Loucy (cell line): Measurements from ENCODE around the gene FHDC1.

ENCODE experiments used
- CTCF ChIP-seq: fragments of 200-600 bp; sonication (generic); conservative IDR thresholded peaks from 2 replicates; pipeline ENCODE4 v1.5.1; 2014; ENCODE audit warnings: mild to moderate bottlenecking, antibody characterized with exemption, low read length
- EZH2phosphoT487 ChIP-seq: fragments of 200-600 bp; IDR thresholded peaks from 2 replicates; pipeline ENCODE4 v1.6.1; 2018; ENCODE audit warnings: antibody characterized with exemption, mild to moderate bottlenecking, moderate library complexity, borderline replicate concordance

GRCh38 chr4:153020457-153020856 is 84.3 kb downstream of the FHDC1 start:
- TF ChIP-seq CTCF (no peak), EZH2phosphoT487 (no peak)
